Measurements from ENCODE around the gene CSRP3.

The CSRP3 gene
- 0 to 0.10 (median 0) reads per million in 18 experiments for total RNA-seq

DNA sequence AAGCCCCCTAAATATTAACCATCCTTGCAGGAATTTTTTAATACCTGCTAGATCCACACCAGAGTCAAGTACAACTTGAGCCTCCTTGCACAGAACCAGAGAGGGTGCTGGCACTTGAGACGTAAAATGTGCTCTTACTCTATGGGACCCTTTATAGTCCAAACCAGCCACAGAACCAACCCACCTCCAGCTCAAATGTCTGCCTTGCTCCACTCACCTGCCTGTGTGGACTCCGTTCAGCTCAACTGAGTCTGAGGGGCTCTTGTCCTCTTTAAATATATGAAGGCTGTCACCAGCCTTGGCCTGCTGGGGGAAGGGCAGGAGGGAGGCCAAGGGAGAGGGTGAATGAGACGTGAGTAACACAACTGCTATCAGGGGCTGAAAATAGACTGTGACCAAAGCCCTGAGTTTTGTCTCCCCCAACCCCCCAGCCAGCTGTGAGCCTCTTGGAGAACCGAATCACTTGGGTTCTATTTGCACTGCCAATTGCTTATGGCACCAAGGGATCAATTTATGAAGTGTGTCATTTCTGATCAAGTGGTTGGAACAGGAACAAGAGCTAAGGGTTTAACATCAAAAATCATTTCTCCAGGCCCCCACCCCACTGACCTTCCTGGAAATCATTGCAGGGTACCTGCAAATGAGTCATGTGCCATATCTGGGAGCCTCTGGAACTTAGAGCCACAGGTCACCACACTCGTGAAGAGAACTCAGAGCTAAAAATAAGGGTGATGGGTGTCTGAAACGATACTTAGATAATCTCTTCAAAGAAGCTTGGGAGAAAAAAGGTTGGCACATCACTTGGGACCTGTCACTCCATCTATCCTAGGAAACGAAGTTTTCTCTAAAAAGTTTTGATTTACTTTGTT, at the start of gene CSRP3:
CSRP3 (minus strand) TSS at position 247 of the 869 bp plus-strand sequence. CDS start 9,535 bp downstream, outside the sequence.
- DNase-seq: no peak

DNA sequence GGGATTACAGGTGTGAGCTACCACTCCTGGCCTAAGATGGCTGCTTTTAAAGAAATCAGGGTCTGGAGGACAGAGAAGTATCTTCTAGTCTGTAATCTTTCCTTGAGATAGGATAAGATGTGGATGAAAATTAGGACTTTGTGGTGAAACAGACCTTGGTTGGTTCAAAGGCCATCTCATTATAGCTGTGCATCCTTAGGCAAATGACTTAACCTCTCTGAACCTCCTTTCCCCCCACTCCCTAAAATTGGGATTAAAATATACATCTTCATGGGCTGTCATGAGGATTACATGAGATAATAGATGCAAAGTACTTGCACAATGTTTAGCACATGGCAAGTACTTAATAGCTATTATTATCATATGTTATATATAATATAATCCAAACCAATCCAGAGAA, 49.8 kb upstream of the CSRP3 start:
- no peak for DNase-seq

DNA sequence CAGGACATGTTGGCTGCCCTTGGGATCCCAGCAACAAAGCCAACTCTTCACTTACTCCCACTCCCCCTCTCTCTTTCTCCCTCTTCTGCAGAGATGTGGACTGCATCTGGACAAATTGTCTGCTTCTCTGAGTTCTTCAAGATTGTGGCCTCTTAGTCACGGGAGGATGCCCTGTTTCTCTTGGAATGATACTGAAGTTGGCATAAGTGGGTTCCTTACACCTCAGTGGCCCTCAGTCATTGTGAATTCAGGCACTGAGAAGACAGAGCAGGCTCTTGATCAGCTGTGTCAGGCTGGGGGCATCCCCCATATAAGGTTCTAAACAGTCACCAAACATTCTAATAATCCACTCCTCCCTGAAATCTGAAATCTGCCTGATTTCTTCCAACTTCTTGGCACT, 45.0 kb upstream of the CSRP3 start:
- no peak for DNase-seq

DNA sequence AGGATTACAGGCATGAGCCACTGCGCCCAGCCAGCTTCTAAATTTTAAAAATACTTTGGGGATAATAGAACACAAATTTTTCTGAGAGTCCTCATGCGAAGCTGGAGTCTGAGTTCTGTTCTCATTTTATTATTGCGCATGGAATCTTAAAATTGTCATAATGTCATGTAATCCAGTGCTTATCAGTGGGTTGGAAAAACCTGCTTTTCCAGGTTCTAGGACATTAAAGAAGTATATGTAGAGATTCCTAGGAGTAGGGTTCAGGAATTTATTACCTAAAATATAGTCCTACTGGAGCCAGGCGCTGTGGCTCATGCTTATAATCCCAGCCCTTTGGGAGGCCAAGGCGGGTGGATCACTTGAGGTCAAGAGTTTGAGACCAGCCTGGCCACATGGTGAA, 43.6 kb upstream of the CSRP3 start:
- no peak for DNase-seq

DNA sequence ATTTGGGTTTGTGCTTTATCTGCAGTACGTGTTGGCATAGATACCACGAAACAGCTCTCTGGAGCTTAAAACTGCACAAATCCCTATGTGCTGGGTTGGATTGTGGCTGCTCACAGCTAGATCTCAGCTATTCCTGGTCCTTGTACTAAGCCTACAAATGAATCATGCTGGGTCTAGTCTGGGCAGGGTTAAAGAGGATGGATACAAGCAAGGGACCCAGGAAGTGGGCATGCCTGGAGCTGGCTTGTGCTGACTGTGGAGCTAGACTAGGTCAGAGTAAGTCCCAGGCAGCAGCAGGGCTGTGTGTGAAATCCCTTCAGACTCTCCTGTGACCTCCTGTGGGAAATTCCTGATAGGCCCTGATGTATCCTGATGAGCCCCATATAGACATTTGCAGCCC, 42.8 kb upstream of the CSRP3 start:
- DNase-seq: no peak

DNA sequence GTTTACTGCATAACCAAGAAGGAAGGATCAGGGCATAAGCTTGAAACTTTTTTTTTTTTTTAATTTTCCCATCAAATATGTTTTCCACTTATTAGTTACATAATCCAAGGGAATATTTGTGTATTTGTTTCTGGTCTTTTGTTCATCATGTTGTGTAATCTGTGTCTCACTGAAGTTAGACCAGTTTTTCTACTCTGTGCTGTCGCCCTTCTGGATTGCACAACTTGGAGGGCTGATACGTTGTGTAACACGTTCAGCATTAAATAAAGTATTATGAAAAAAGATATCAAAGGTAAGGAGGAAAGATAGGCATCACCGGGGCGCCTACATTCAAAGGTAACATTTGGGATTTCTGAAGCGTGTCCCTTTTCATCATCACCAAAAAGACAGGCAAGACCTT, 42.3 kb upstream of the CSRP3 start:
- DNase-seq: peak; percentile 16 to 49

DNA sequence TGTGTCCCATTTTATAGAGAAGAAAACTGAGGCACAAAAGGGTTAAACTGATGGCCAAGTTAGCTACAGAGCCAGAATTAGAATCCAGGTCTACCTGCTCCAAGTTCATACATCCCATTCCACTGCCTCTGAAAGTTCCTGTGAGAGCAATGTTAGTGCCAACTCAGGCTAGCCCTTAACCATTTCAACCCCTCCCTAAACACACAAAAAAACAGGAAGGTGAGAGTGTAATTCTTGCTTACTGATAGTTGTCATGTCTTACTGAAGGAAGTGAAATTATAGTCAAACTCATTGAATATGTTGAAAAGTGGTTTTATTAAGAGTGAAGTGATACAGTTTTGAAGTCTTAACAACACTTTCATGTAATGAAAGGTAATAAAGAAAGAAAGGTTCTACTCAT, 41.8 kb upstream of the CSRP3 start:
- DNase-seq: peak in 1 of 2 donors; percentile 28

DNA sequence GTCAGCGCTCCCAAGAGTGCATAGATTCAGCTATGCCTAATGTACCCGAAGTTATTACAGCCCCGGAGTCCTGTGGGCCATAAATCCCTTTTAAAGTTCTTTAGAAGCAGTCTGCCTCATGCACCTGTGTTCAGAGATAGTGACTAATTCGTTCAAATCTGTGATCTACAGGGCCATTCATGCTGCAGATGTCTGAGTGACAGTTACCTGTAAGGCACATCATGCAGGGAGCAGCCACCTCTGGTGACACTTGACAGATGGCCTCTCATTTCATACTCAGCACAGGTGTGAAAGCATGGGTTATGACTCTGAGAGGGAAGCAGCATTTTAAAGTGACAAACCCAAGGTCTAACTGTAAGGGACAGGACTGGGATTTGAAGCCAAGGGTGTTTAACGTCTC, 41.4 kb upstream of the CSRP3 start:
- no peak for DNase-seq

DNA sequence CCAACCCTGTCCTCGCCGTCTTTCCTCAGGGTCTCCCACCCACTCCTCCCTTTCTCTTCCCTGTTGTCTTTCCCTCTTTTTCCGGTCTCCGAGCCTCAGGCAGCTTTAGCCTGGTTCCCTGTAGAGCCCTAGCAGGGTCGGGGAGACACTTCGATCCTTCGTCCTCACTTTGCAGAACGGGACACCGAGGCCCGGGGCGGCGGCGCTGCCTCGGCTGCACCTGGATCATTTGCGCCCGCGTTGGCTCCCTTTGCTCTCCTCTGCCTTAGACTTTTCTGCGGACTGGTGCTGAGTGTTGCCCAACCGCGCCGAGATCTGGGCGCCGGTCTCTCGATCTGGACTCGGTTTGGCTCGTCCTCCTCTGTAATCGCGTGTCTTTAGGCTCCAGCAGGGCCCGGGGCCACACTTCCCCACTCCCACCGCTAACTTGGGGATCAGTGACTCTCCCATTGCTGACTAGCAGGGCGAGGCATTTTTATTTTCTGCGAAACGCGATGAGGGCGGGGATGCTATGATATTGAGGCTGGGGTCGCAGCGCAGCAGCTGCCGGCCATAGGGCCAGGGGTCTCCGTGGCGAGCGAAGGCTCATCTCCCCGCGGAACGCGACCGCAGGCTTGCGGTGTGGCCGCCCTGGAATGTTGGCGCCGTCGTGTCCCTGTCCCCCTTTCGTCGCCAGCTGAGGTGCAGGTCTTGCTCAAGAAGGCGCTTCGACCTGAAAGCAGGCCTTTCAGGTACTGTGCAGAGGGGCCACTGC, 40.6 kb upstream of the CSRP3 start:
- DNase-seq: no peak

DNA sequence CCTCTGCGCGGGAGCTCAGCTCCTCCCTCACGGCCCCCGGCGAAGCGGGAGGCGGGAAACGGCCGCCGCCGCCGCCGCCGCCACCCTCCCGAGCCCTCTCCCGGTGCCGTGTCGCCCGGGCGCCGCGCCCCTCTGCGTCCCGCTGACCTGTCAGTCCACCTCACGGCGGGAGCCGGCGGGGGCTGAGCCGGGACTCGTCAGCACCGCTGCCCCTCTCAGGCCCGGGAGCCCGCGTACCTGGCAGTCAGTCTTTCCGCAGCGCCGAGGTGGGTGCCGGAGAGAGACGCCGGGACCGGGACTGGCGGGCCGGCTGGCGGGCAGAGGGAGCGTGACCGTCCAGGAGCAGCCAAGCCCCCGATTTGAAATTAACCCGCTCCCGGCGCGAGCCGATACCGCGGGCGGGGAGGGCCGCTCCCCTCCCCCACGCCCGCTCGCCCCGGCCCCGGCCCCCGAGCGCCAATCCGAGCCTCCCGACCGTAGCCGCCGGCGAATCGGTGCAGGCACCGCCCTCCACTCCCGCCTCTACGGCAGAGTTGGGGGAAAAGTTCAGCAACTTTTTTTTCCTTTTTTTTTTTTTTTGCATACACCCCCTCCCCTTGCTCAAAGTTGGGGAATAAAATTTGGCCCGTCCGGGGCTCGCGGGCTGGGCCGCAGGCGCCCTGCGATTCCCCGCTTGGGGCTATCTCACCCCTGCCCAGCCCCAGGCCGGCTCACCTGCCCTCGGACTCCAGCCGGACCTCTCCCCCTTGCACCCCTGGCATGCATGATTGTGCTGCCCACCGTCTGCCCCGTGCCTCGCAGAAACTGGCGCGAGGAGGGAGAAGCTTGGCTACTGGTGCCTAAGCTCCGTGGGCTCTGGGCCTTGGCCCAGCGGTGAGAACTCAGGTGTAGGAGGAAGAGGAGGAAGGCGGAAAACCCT, 39.7 kb upstream of the CSRP3 start:
- peak in 1 of 2 donors; percentile 22 for DNase-seq

DNA sequence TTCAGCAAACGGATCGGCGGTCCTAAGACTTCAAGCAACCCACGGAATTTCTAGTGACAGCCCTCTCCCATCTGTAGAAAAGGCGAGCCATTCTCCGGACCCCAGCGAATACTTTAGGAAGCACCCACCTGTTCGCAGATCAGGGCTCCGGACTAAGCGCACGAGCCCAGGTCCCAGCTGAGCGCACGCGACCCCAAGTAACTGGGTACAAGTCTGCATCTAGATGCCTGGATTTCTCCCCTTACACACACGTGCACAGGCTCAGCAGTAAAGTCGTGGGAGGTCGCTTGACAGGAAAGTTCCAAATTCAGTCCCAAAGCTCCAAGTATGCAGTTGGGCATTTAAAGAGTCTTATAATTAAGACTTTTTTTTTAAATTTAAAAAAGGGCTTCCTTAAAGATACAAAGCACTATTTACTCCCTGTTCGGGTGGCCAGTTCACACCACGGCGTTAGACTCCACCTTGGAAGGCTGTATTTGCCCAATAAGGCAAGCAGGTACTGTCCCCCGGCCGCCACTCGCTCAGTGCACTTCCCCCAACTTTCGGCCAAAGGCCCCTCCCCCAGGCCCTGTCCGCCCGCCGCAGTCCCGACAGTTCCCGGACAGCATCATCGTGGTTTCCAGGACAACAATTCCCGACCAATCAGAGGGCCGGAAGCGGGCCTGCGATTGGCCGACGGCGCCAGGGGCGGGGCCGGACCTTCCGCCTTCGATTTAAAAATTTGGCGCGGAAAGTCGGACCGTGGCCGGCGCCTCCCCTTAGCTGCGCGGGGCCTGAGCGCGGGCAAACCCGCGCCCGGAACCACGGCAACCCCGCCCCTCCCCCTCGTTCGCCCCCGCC, 38.9 kb upstream of the CSRP3 start, which contains the start of gene E2F8:
E2F8 (minus strand) TSS at position 526 of the 840 bp plus-strand sequence. CDS start 824 bp downstream, outside the sequence.
- DNase-seq: peak; percentile 96

DNA sequence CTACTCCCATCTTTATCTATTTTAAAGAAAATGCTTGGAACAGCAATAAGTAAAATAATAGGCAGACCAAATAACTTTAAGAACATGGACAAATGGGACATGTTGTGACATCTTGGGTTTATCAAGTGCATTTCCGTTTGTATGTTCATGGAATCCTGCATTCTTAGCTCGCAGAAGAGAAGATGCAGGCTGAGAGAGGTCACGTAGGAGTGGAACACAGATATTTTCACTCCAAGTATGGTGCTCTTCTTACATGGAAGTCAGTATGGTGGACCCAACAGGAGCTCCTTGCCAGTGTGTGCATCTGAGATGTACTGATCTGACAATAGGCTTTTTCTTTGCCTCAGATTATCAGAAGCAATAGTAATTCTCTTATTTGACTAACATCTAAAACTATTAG, 37.3 kb upstream of the CSRP3 start:
- no peak for DNase-seq

DNA sequence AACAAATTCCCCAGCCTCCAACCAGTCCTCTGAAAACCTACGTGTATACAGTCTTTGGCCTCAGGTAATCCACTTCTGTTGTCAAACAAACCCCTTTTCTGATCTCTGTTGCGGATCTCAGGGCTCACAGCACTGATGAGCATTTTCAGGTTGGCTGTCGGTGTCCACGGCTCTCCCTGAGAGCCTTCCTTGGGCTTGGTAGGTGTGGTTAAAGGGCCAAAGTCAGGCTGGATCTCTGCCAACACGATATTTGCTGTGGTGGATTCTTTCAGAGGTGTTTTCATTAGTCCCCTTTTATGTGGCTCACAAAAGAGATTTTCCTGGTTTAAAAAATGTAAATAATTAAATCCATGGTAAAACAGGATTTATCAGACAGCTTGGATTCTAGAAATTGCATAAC, 36.0 kb upstream of the CSRP3 start:
- DNase-seq: no peak

DNA sequence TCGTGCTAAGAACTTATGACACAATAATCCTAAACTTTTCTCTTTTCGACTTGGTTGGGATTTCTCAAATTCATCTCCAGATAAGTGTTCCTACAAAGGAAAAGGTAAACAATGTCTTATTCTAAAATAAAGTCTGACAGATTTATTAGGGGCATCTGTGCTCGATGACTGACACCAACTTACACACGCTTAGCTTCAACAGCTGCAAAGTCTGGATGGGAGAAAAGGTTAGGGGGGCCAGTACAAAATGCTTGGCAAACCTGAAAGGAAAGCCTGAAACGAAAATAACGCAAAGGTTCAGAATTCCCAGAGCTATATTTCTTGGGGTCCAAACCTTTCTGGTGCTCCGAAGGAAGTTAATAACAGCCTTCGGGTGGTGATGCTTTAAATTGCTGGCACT, 35.6 kb upstream of the CSRP3 start:
- DNase-seq: no peak

DNA sequence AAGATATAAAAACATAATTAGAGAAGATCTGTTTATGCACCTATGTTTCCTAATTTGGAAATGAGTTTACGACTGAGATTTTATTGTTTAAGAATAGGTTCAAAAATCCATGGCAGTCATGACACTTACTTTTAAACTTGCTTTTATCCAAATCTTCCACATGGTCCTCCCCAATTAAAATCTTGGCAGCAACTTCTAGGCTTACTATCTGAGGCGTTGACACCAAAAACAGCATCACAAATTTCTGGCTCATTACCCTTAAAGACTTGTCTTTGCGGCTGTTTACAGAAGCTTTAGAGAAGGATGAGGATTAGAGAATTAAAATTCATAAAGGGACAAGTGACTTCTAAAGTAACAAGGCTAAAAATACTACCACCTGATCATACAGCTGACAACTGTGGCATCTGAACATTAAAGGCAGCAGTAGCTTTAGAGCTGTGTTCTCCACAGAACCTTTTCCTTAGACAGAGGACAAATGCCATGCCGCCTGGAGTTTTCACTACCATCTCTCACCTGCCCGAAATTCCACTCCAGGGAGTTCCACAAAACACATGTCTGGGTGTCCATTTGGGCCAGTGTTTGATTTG, 32.5 kb upstream of the CSRP3 start:
- DNase-seq: no peak

DNA sequence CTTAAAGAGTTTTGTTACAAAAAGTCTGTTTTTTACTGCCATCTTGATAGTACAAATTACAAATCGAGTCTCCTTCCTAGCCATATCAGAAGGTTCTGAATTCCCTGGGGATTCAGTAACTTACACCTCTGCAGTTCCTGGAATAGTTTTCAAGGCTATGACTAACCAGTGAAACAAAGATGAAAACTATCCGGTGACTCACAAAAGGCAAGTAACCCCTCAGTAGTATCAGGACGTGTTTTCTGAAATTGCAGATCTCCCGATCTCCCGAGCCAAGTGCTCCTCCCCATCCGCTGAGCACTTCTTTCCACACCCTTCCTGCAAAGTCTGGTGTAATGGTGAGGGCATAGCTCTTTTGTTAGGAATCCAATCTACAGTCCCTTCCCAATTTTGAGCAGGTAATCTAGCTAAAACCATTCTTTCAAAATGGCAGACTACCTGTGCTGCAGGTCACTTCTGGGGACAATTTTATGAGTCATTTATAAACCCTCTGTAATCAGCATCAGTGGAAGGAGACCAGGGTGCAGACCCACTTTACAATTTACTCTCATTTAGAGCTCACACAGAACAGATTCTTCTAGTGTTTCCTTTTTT, 31.2 kb upstream of the CSRP3 start:
- DNase-seq: no peak

DNA sequence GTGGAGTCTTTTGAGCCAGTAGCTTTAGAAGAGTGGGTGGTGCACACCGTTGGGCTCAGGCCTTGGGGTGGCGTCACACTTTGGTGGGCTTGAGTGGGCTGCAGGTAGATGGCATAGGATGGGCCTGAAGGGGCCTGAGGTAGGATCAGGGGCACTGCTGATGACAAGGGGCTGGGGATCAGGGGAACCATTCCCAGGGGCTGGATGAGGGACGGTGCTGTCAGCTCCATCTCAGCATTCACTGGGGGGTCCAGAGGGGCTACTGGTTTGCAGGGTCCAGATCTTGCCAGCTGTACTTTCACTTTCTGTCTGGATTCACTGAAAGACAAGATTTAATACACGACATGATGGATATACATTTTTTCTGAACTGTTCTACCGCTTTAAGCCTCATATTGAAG, 27.9 kb upstream of the CSRP3 start:
- DNase-seq: no peak

DNA sequence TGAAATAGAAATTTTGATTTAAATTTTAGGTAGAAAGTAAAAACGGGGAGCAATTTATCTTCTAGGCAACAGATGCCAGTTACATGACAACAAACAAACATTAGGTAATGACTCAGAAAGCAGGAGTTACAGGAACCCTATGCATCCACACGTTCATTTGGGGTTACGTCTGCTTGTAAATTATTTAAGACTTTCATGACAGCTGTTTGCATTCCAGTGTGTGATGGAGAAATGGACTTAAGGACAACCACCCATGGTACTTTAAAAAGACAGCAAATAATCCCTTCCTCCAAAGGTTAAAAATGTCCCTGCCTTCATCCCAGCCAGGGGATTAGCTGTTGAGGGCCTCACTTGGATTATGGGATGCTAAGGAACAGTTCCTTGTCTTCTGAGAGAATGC, 27.2 kb upstream of the CSRP3 start:
- DNase-seq: no peak

DNA sequence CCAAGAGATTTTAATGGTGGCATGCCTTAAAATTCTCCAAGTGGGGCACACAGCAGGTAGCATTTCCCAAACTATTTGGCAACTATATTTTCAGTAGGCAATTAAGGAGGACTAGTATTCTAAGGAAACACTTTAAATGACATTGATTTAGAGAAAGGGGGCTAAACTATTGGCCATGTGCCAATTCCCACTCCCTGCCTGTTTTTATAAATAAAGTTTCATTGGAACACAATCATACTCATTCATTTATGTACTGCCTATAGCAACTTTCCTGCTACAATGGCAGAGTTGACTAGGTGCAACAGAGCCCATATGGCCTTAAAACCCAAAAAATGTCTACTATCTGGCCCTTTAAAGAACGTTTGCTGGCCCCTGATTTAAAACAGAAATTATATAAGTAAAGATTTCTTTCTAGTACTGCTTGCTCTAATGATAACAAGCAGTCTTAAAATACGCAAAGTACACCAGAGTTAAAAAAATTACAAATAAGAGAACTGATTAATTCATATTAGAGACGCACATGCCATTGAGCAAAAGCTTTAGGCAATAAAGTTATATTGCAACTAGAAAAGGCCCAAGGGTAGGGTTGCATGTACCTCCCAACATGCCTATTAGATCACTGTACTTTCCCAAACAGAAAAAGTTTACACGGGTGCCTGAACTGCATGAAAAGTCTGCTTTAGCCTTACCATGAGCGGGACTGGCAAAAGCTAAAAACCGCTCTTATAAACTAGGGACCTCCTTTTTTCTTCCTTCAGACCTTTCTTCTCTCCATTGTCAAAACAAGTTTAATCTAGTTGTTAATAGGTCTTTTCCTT, 24.8 kb upstream of the CSRP3 start:
- no peak for DNase-seq

DNA sequence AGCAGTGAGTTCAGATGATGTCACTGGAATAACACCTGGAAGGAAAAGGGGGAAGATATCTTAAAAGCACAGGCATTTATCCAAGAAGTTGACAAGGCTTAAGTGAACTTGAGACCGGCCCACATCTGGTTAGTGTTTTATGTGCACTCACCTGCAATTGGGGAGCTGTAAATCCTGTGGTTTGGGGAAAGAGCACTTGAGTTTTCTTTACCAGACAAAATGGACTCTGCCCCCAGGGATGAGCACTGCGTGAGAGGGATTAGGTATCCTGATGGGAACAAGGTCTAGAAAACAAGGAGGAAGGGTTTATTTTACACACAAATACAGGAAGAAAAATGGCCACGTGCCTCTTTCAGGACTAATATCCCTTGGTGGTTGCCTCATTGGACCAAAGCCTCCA, 23.8 kb upstream of the CSRP3 start:
- no peak for DNase-seq

Data from inflammatory macrophage (primary cell).